Endothelial cell (in vitro differentiated cells): ENCODE measurements around the gene GPRC5D. TPM values are rescaled to one million over a fixed set of nuclear protein-coding genes. Genes with fewer than 3 reads are reported as not detected.

Experiments used
- DNase-seq: peaks from one replicate; pipeline ENCODE4 v3.0.0; 2021; ENCODE audit warnings: low spot score
- H3K27ac Mint-ChIP-seq: one replicate; pipeline ENCODE4 v1.8.0; 2021; ENCODE audit warnings: mixed read lengths, inconsistent platforms; ENCODE audit not compliant: unreplicated experiment
- H3K27me3 Mint-ChIP-seq: one replicate; pipeline ENCODE4 v1.8.0; 2021; ENCODE audit warnings: mild to moderate bottlenecking, moderate library complexity, mixed read lengths, inconsistent platforms; ENCODE audit not compliant: unreplicated experiment
- H3K36me3 Mint-ChIP-seq: one replicate; pipeline ENCODE4 v1.8.0; 2021; ENCODE audit warnings: mild to moderate bottlenecking, low read depth, mixed read lengths, inconsistent platforms; ENCODE audit not compliant: unreplicated experiment
- H3K4me1 Mint-ChIP-seq: one replicate; pipeline ENCODE4 v1.8.0; 2021; ENCODE audit warnings: mild to moderate bottlenecking, mixed read lengths, inconsistent platforms; ENCODE audit not compliant: unreplicated experiment
- H3K4me3 Mint-ChIP-seq: one replicate; pipeline ENCODE4 v1.8.0; 2021; ENCODE audit warnings: mild to moderate bottlenecking, mixed read lengths, inconsistent platforms; ENCODE audit not compliant: unreplicated experiment
- H3K9me3 Mint-ChIP-seq: one replicate; pipeline ENCODE4 v1.8.0; 2021; ENCODE audit warnings: mixed read lengths, inconsistent platforms; ENCODE audit not compliant: unreplicated experiment
- CTCF ChIP-seq: fragments of 200-600 bp; sonication (generic); IDR thresholded peaks from one replicate; pipeline ENCODE4 v1.5.0; 2021; ENCODE audit warnings: antibody characterized with exemption; ENCODE audit not compliant: unreplicated experiment
- total RNA-seq: library from RNA; stranded (reverse); fragmentation: NEBNext Ultra II Directional; extraction: Animal tissue kit (Norgen Biotek cat#: 25700); gene quantifications from one replicate; pipeline ENCODE4 v1.2.1, GENCODE V29; 2021; ENCODE audit not compliant: unreplicated experiment

Gene GPRC5D
- total RNA-seq, 1 donor from 2014 or later: not detected

- TF ChIP-seq CTCF: no peak
- Mint-ChIP-seq H3K9me3 (no peaks in the 10 kb centered on the region), H3K4me1 (peaks cover 43% of the 10 kb centered on the region), H3K27ac (peak overlapping the region; percentile 18), H3K36me3 (peaks cover 9% of the 10 kb centered on the region), H3K27me3 (peaks cover 17% of the 10 kb centered on the region), H3K4me3 (peak overlapping the region; percentile 97)
- peak; percentile 41 for DNase-seq
Observed at GRCh38 chr12:12999271-12999958, 47.4 kb upstream of the GPRC5D start.

GRCh38 chr12:12998248-12998647, 46.3 kb upstream of the GPRC5D start:
- Mint-ChIP-seq H3K27me3 (peaks cover 17% of the 10 kb centered on the region), H3K4me1 (peaks cover 49% of the 10 kb centered on the region), H3K36me3 (peaks cover 19% of the 10 kb centered on the region), H3K27ac (no peak overlapping the region), H3K4me3 (peak overlapping the region; percentile 17), H3K9me3 (no peaks in the 10 kb centered on the region)
- no peak for TF ChIP-seq CTCF
- no peak for DNase-seq

GRCh38 chr12:12997734-12998133, 45.8 kb upstream of the GPRC5D start:
- TF ChIP-seq CTCF: no peak
- peak overlapping the region; percentile 17 for H3K4me3 Mint-ChIP-seq
- peaks cover 20% of the 10 kb centered on the region for H3K36me3 Mint-ChIP-seq
- H3K4me1 Mint-ChIP-seq: peaks cover 48% of the 10 kb centered on the region
- DNase-seq: no peak
- H3K27me3 Mint-ChIP-seq: peaks cover 17% of the 10 kb centered on the region
- no peaks in the 10 kb centered on the region for H3K9me3 Mint-ChIP-seq
- H3K27ac Mint-ChIP-seq: no peak overlapping the region

GRCh38 chr12:12997156-12997555, 45.2 kb upstream of the GPRC5D start:
- TF ChIP-seq CTCF: no peak
- peaks cover 46% of the 10 kb centered on the region for H3K4me1 Mint-ChIP-seq
- H3K4me3 Mint-ChIP-seq: peak overlapping the region; percentile 6
- H3K27ac Mint-ChIP-seq: no peak overlapping the region
- H3K36me3 Mint-ChIP-seq: peaks cover 20% of the 10 kb centered on the region
- no peak for DNase-seq
- H3K9me3 Mint-ChIP-seq: no peaks in the 10 kb centered on the region
- H3K27me3 Mint-ChIP-seq: peaks cover 13% of the 10 kb centered on the region

- DNase-seq: no peak
- TF ChIP-seq CTCF: no peak
- Mint-ChIP-seq H3K4me3 (no peak overlapping the region), H3K9me3 (no peaks in the 10 kb centered on the region), H3K27ac (no peak overlapping the region), H3K4me1 (peaks cover 48% of the 10 kb centered on the region), H3K27me3 (peaks cover 7% of the 10 kb centered on the region), H3K36me3 (peaks cover 18% of the 10 kb centered on the region)
Observed at GRCh38 chr12:12996209-12996608, 44.2 kb upstream of the GPRC5D start.
